Kidney tubule cell (primary cell): ENCODE results near the gene CCDC167.

ENCODE experiments used
- DNase-seq: peaks from one replicate; pipeline ENCODE4 v3.0.0-alpha.2; 2018; ENCODE audit warnings: low spot score

Gene CCDC167

GRCh38 chr6:37499433-37500293 is at the start of gene CCDC167:
Gene CCDC167, minus strand, starts transcription at chr6:37499893. Its CDS starts 30 bp downstream, at chr6:37499863.
- peak; percentile 98 for DNase-seq

- no peak for DNase-seq
Measured at GRCh38 chr6:37549154-37549553, 49.5 kb upstream of the CCDC167 start.

GRCh38 chr6:37548067-37548674 is 48.5 kb upstream of the CCDC167 start:
- no peak for DNase-seq

- peak; percentile 92 for DNase-seq
Measured at GRCh38 chr6:37547564-37548061, 47.9 kb upstream of the CCDC167 start.

- DNase-seq = peak; percentile 48
Measured at GRCh38 chr6:37546141-37546871, 46.6 kb upstream of the CCDC167 start.

- no peak for DNase-seq
Measured at GRCh38 chr6:37544530-37544929, 44.8 kb upstream of the CCDC167 start.

- DNase-seq = no peak
Measured at GRCh38 chr6:37543361-37543760, 43.7 kb upstream of the CCDC167 start.

GRCh38 chr6:37541346-37541745 is 41.7 kb upstream of the CCDC167 start:
- no peak for DNase-seq

- no peak for DNase-seq
Measured at GRCh38 chr6:37540390-37540789, 40.7 kb upstream of the CCDC167 start.

- no peak for DNase-seq
Measured at GRCh38 chr6:37540029-37540352, 40.3 kb upstream of the CCDC167 start.

- no peak for DNase-seq
Measured at GRCh38 chr6:37539171-37540028, 39.7 kb upstream of the CCDC167 start.

- DNase-seq = peak; percentile 49
Measured at GRCh38 chr6:37538107-37538506, 38.4 kb upstream of the CCDC167 start.

- no peak for DNase-seq
Measured at GRCh38 chr6:37537548-37537947, 37.9 kb upstream of the CCDC167 start.

GRCh38 chr6:37536491-37537190 is 36.9 kb upstream of the CCDC167 start:
- DNase-seq = no peak

GRCh38 chr6:37535759-37536490 is 36.2 kb upstream of the CCDC167 start:
- peak; percentile 52 for DNase-seq

- no peak for DNase-seq
Measured at GRCh38 chr6:37535428-37535758, 35.7 kb upstream of the CCDC167 start.

GRCh38 chr6:37534893-37535292 is 35.2 kb upstream of the CCDC167 start:
- no peak for DNase-seq

GRCh38 chr6:37532122-37532521 is 32.4 kb upstream of the CCDC167 start:
- DNase-seq = no peak

GRCh38 chr6:37531437-37532036 is 31.8 kb upstream of the CCDC167 start:
- DNase-seq = no peak

- DNase-seq = no peak
Measured at GRCh38 chr6:37531026-37531425, 31.3 kb upstream of the CCDC167 start.
